GM20000 (cell line): ENCODE measurements around the gene FRS3.
"Not testable (repeated sequence)": the region's sequence is repeated elsewhere in the genome, so short reads cannot be mapped to it uniquely, and the experiment has no call there.

Experiments used
- DNase-seq: peaks from one replicate; pipeline ENCODE4 v3.0.0; 2012; ENCODE audit warnings: low spot score
- CTCF ChIP-seq: IDR thresholded peaks from 2 replicates; pipeline ENCODE4 v1.5.1; 2012; ENCODE audit warnings: mild to moderate bottlenecking, control low read depth; ENCODE audit errors: extremely low read depth, missing control alignments

Gene FRS3

GRCh38 chr6:41818271-41819054 is 38.8 kb upstream of the FRS3 start:
- DNase-seq: no peak
- TF ChIP-seq CTCF: no peak

- TF ChIP-seq CTCF: no peak
These were observed 35.9 kb upstream of the FRS3 start for GRCh38 chr6:41815587-41815986.

GRCh38 chr6:41814629-41815028 is 34.9 kb upstream of the FRS3 start:
- no peak for DNase-seq
- TF ChIP-seq CTCF: no peak

More at GRCh38 chr6:41815587-41815986, 35.9 kb upstream of the FRS3 start:
- no peak for DNase-seq

- no peak for TF ChIP-seq CTCF
- DNase-seq: no peak
These were observed 34.3 kb upstream of the FRS3 start for GRCh38 chr6:41813956-41814355.

- DNase-seq: no peak
- no peak for TF ChIP-seq CTCF
These were observed 33.8 kb upstream of the FRS3 start for GRCh38 chr6:41813469-41813868.

GRCh38 chr6:41811946-41812345 is 32.2 kb upstream of the FRS3 start:
- not testable (repeated sequence) for DNase-seq

- TF ChIP-seq CTCF: no peak
- DNase-seq: no peak
These were observed 31.4 kb upstream of the FRS3 start for GRCh38 chr6:41811095-41811494.
